Measurements from ENCODE around the gene XYLT1.
"Not testable (repeated sequence)": the region's sequence is repeated elsewhere in the genome, so short reads cannot be mapped to it uniquely, and the experiment has no call there.

DNA sequence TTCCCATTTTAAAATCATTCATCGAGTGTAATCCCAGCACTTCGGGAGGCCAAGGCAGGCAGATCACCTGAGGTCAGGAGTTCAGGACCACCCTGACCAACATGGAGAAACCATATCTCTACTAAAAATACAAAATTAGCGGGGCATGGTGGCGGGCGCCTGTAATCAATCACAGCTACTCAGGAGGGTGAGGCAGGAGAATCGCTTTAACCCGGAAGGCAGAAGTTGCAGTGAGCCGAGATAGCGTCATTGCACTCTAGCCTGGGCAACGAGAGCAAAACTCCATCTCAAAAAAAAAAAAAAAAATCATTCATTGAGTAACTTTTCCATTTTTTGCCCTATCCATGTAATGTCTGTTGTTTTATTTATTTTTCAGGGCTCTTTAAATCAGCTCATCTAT is 135.4 kb downstream of the XYLT1 start:
- not testable (repeated sequence) for TF ChIP-seq NR2C2 (IDR thresholded peaks at IDR 0.05; ENCODE audit: borderline replicate concordance, control insufficient read depth, insufficient read length, low read depth); E2F4 (IDR thresholded peaks at IDR 0.05; ENCODE audit: low read depth, low read length)

All from GM12878 (cell line).